A549 (cell line): ENCODE results near the gene SDR39U1.

Experiments used
- BCL3 ChIP-seq: fragments of >200 bp; sonication (Bioruptor Twin); formaldehyde crosslinking; IDR thresholded peaks from 3 replicates; pipeline ENCODE4 v1.6.1; 2016
- BHLHE40 ChIP-seq: IDR thresholded peaks from 2 replicates; pipeline ENCODE4 v1.6.1; 2012; ENCODE audit warnings: low read depth, low read length, inconsistent platforms
- CBX8 ChIP-seq: fragments of 200-600 bp; sonication (generic); IDR thresholded peaks from 2 replicates; pipeline ENCODE4 v1.6.1; 2016
- CHD2 ChIP-seq: fragments of 150-350 bp; IDR thresholded peaks from 2 replicates; pipeline ENCODE4 v1.6.1; 2014; ENCODE audit warnings: low read length; ENCODE audit not compliant: partially characterized antibody
- CTCF ChIP-seq: fragments of >200 bp; sonication (Bioruptor Twin); formaldehyde crosslinking; IDR thresholded peaks from 3 replicates; pipeline ENCODE4 v1.5.1; 2016
- EP300 ChIP-seq, 2 experiments: fragments of >200 bp; sonication (Bioruptor Twin); formaldehyde crosslinking; IDR thresholded peaks; 2 replicates in 1 of 2; 3 replicates in 1 of 2; pipeline ENCODE4 v1.6.1; 2016 to 2017
- HMGXB4 ChIP-seq: fragments of 250-450 bp; sonication (Bioruptor Pico); IDR thresholded peaks from 2 replicates; pipeline ENCODE4 v1.5.0; 2021; ENCODE audit warnings: mild to moderate bottlenecking, moderate library complexity, borderline replicate concordance
- HOXB5 ChIP-seq: fragments of 250-450 bp; sonication (Bioruptor Pico); IDR thresholded peaks from 2 replicates; pipeline ENCODE4 v1.5.0; 2020; ENCODE audit warnings: mild to moderate bottlenecking, moderate library complexity
- KDM5A ChIP-seq: fragments of 200-600 bp; sonication (generic); IDR thresholded peaks from 2 replicates; pipeline ENCODE4 v1.6.1; 2016; ENCODE audit warnings: antibody characterized with exemption, mild to moderate bottlenecking
- POLR2A ChIP-seq: IDR thresholded peaks from 2 replicates; pipeline ENCODE4 v1.6.1; 2012; ENCODE audit warnings: mild to moderate bottlenecking, low read length
- RAD21 ChIP-seq, 2 experiments: fragments of >200 bp in 1 of 2; sonication (Bioruptor Twin) in 1 of 2; formaldehyde crosslinking in 1 of 2; IDR thresholded peaks in 1 of 2; conservative IDR thresholded peaks in 1 of 2; 2 replicates in 1 of 2; 3 replicates in 1 of 2; pipeline ENCODE4 v1.6.1; 2012 to 2018; ENCODE audit warnings: inconsistent platforms in 1 of 2
- RFX5 ChIP-seq: fragments of 450-650 bp; IDR thresholded peaks from 2 replicates; pipeline ENCODE4 v1.7.1; 2014; ENCODE audit warnings: antibody characterized with exemption, mild to moderate bottlenecking, moderate library complexity

- no peak for TF ChIP-seq HMGXB4 (CRISPR knock-in tag)
- no peak for TF ChIP-seq CTCF
- TF ChIP-seq RFX5 = no peak
- TF ChIP-seq KDM5A = no peak
- no peak for TF ChIP-seq RAD21 (conservative IDR thresholded peaks at IDR 0.05 in 1 of 2, IDR thresholded peaks at IDR 0.05 in 1 of 2)
- TF ChIP-seq CHD2 = no peak
- TF ChIP-seq BHLHE40 = no peak
- no peak for TF ChIP-seq BCL3
- no peak for TF ChIP-seq CBX8
- TF ChIP-seq EP300 (IDR thresholded peaks at IDR 0.05) = no peak
- no peak for TF ChIP-seq HOXB5 (CRISPR knock-in tag)
- TF ChIP-seq POLR2A = no peak
Measured at GRCh38 chr14:24409192-24409591, 33.4 kb downstream of the SDR39U1 start.
